Smooth muscle cell of the brain vasculature (primary cell): Measurements from ENCODE around the gene SPTLC1.
"Not testable (repeated sequence)": the region's sequence is repeated elsewhere in the genome, so short reads cannot be mapped to it uniquely, and the experiment has no call there.

Experiments used
- DNase-seq: peaks from one replicate; pipeline ENCODE4 v3.0.0-alpha.2; 2012; ENCODE audit warnings: low read depth, low spot score

SPTLC1 gene

GRCh38 chr9:92115071-92115858 is at the start of gene SPTLC1:
Gene SPTLC1, minus strand, starts transcription at chr9:92115413. Its CDS starts 43 bp downstream, at chr9:92115370.
- DNase-seq, result peak; percentile 92

GRCh38 chr9:92164975-92165374 is 49.8 kb upstream of the SPTLC1 start:
- no peak for DNase-seq

GRCh38 chr9:92164490-92164889 is 49.3 kb upstream of the SPTLC1 start:
- no peak for DNase-seq

GRCh38 chr9:92163276-92163675 is 48.1 kb upstream of the SPTLC1 start:
- DNase-seq, result no peak

- DNase-seq, result no peak
Observed at GRCh38 chr9:92160786-92161185, 45.6 kb upstream of the SPTLC1 start.

- DNase-seq, result no peak
Observed at GRCh38 chr9:92159058-92159457, 43.8 kb upstream of the SPTLC1 start.

- no peak for DNase-seq
Observed at GRCh38 chr9:92158097-92158601, 42.9 kb upstream of the SPTLC1 start.

- not testable (repeated sequence) for DNase-seq
Observed at GRCh38 chr9:92155736-92156135, 40.5 kb upstream of the SPTLC1 start.

GRCh38 chr9:92155221-92155620 is 40.0 kb upstream of the SPTLC1 start:
- no peak for DNase-seq

GRCh38 chr9:92153466-92154415 is 38.5 kb upstream of the SPTLC1 start:
- not testable (repeated sequence) for DNase-seq

GRCh38 chr9:92151691-92152393 is 36.6 kb upstream of the SPTLC1 start:
- no peak for DNase-seq

- DNase-seq, result not testable (repeated sequence)
Observed at GRCh38 chr9:92150501-92151470, 35.6 kb upstream of the SPTLC1 start.

- DNase-seq, result no peak
Observed at GRCh38 chr9:92147852-92148180, 32.6 kb upstream of the SPTLC1 start.

- DNase-seq, result peak; percentile 62
Observed at GRCh38 chr9:92147030-92147851, 32.0 kb upstream of the SPTLC1 start.

GRCh38 chr9:92146610-92147009 is 31.4 kb upstream of the SPTLC1 start:
- no peak for DNase-seq

- not testable (repeated sequence) for DNase-seq
Observed at GRCh38 chr9:92145784-92146183, 30.6 kb upstream of the SPTLC1 start.

- no peak for DNase-seq
Observed at GRCh38 chr9:92142329-92142728, 27.1 kb upstream of the SPTLC1 start.

GRCh38 chr9:92141144-92142129 is 26.2 kb upstream of the SPTLC1 start:
- DNase-seq, result no peak
